ENCODE results near the gene DOCK10.

DNA sequence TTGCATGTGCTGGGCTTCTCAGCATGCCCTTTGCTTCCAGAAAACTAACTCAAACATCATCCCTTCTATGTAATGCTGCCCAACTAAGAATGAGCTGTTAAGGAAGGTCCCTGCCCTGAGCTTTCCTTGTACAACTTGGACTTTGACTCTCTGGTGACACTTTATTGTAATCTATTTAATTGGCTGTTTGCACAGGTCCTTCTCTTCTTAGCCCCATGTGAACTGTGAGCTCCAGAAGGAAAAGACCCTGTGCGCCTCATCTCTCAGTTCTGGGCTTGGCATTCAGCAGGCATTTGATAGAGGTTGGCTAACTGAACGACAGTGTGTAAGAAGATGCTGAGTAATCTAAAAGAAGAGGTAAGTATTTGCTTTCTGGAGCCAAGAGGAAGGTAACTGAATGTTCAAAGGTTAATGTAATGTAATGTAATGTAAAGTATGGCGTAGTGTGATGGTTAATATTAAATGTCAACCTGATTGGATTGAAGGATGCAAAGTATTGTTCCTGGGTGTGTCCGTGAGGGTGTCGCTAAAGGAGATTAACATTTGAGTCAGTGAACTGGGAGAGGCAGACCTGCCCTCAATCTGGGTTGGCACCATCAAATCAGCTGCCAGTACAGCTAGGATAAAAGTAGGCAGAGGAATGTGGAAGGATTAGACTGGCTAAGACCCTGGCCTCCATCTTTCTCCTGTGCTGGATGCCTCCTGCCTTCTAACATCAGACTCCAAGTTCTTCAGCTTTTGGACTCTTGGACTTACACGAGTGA is 265.3 kb downstream of the DOCK10 start:
- TF ChIP-seq, protein P1, sequence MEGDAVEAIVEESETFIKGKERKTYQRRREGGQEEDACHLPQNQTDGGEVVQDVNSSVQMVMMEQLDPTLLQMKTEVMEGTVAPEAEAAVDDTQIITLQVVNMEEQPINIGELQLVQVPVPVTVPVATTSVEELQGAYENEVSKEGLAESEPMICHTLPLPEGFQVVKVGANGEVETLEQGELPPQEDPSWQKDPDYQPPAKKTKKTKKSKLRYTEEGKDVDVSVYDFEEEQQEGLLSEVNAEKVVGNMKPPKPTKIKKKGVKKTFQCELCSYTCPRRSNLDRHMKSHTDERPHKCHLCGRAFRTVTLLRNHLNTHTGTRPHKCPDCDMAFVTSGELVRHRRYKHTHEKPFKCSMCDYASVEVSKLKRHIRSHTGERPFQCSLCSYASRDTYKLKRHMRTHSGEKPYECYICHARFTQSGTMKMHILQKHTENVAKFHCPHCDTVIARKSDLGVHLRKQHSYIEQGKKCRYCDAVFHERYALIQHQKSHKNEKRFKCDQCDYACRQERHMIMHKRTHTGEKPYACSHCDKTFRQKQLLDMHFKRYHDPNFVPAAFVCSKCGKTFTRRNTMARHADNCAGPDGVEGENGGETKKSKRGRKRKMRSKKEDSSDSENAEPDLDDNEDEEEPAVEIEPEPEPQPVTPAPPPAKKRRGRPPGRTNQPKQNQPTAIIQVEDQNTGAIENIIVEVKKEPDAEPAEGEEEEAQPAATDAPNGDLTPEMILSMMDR (IDR thresholded peaks at IDR 0.05) = no peak
- TF ChIP-seq POLR2A (IDR thresholded peaks at IDR 0.05) = no peak

Measured in heart left ventricle (tissue), 13 donors.